Lower leg skin (tissue), 4 donors: ENCODE data around the gene DDX24. TPM values are rescaled to one million over a fixed set of nuclear protein-coding genes. Genes with fewer than 3 reads are reported as not detected.

ENCODE experiments used
- DNase-seq, 2 donors: peaks; one replicate each; pipeline ENCODE4 v3.0.0-alpha.2; 2019; ENCODE audit warnings: low spot score in 2 of 2
- H3K4me3 ChIP-seq: fragments of 200-600 bp; sonication (generic); 2 replicates; pipeline ENCODE4 v1.5.1; 2017; ENCODE audit warnings: mild to moderate bottlenecking, low read depth; ENCODE audit not compliant: poor library complexity, severe bottlenecking
- POLR2A ChIP-seq, 2 donors: fragments of 450-650 bp; IDR thresholded peaks; one replicate each; pipeline ENCODE4 v1.6.1; 2016 to 2017; ENCODE audit warnings: antibody characterized with exemption in 2 of 2, mild to moderate bottlenecking in 1 of 2, moderate library complexity in 1 of 2
- WGBS, 2 donors: methylation state at CpG; one replicate each; pipeline ENCODE4 v1.1.5; 2018; 5-methylcytosine and 5-hydroxymethylcytosine counted together
- intact Hi-C: fragments of 100-400 bp; cut with DNase I; formaldehyde crosslinking; loops from one replicate; pipeline ENCODE4 v1.15.0; 2023; ENCODE audit warnings: low total_unique reads
- total RNA-seq, 4 donors: library from RNA; depleted of rRNA; stranded (reverse); fragments of >200 nt; gene quantifications; one replicate each; pipeline ENCODE4 v1.1.0, GENCODE V29; 2016
- TF ChIP-seq, protein P1 (sequence below), 3 donors: fragments of 450-650 bp; IDR thresholded peaks; one replicate each; pipeline ENCODE4 v1.5.1; 2016; ENCODE audit warnings: antibody characterized with exemption in 3 of 3, mild to moderate bottlenecking in 3 of 3, moderate library complexity in 2 of 3

Gene DDX24
- total RNA-seq, 4 donors from 2014 or later: 91.7 to 132 (median 102) TPM

DNA sequence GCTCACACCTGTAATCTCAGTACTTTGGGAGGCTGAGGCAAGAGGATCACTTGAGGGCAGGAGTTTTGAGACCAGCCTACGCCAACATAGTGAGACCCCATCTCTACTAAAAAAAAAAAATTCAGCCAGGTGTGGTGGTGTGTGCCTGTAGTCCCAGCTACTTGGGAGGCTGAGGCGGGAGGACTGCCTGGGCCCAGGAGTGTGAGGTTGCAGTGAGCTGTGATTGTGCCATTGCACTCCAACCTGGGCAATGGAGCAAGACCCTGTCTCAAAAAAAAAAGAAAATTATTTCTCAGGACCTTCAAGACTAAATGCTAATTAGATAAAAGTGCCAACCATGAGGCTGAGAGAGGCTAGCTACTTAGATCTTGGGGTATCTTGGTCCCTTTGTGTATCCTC lies 31.4 kb downstream of the DDX24 start:
- WGBS, 2 donors: 95 to 96% methylated on average over 2 of the region's 2 CpGs
- DNase-seq: no peak
- intact Hi-C loops: no loop called here
- TF ChIP-seq, protein P1, sequence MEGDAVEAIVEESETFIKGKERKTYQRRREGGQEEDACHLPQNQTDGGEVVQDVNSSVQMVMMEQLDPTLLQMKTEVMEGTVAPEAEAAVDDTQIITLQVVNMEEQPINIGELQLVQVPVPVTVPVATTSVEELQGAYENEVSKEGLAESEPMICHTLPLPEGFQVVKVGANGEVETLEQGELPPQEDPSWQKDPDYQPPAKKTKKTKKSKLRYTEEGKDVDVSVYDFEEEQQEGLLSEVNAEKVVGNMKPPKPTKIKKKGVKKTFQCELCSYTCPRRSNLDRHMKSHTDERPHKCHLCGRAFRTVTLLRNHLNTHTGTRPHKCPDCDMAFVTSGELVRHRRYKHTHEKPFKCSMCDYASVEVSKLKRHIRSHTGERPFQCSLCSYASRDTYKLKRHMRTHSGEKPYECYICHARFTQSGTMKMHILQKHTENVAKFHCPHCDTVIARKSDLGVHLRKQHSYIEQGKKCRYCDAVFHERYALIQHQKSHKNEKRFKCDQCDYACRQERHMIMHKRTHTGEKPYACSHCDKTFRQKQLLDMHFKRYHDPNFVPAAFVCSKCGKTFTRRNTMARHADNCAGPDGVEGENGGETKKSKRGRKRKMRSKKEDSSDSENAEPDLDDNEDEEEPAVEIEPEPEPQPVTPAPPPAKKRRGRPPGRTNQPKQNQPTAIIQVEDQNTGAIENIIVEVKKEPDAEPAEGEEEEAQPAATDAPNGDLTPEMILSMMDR (IDR thresholded peaks at IDR 0.05): no peak
- no peak for TF ChIP-seq POLR2A (IDR thresholded peaks at IDR 0.05)
- H3K4me3 ChIP-seq: no peak overlapping the region

DNA sequence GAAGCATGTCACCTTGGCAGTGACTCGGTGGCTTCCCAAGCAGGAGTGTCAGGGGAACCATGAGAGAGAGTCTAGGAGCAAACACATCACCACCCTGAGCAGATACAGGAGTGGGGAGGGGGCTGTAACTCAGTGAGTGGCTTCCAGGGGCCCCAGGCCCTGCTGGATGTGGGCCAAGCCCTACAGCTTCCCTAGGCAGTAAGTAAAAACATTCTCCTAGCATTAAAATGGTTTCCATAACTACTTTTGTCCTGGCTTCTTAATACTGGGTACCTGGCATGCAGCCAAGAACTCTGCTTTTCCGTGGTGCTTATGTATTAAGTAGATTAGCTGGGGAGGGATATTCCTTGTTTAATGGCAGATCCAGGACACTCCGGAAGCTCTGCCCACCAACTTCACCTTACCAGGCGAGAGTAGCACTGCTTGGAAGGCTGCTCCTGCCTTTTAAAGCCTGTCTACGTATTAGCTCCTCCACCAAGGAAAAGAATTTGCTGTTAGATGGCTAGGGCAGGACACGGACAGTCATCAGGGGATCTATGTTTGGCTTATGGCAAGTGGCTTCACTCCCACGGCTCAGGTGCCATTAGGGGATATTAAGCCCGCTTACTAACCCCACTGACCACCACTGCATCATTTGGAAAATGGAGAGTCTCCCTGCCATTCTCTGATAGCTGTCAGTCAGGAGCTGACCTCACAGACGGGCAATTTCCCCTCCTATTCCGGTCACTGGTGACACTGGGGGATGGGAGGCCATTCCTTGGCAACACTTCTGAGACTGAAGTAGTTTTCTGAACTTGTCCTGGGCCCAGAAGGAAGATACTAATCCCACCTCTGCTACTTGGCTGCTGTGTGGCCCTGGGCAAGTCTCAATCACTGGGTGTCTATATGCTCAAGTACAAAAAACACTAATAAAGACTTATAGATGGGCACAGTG lies 32.0 kb downstream of the DDX24 start:
- no peak for DNase-seq
- TF ChIP-seq POLR2A (IDR thresholded peaks at IDR 0.05): no peak
- TF ChIP-seq, protein P1 (IDR thresholded peaks at IDR 0.05): no peak
- intact Hi-C loops: no loop called here
- H3K4me3 ChIP-seq: no peak overlapping the region
- WGBS, 2 donors: 79 to 87% methylated on average over 10 of the region's 10 CpGs

DNA sequence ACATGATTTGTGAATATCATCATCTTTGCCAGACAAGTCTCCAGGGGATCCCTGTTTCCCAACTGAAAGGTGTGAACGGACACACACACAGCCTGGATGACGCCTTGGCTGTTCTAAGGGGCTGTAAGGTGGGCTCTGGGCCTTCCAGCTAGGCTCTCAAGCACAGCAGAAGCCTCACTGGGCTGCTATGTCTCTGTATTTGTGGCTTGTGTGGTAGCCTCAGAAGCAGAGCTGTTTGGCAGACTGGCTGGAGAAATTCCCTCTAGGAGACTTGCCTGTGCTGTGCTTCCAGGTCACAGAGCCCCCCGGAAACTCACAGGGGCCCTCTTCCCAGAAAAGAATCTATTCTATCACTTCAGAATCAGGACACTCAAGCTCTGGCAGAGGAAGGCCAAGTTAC lies 33.4 kb downstream of the DDX24 start:
- intact Hi-C loops: no loop called here
- 95 to 98% methylated on average over 3 of the region's 3 CpGs for WGBS, 2 donors
- no peak for DNase-seq
- H3K4me3 ChIP-seq: no peak overlapping the region
- TF ChIP-seq, protein P1 (IDR thresholded peaks at IDR 0.05): no peak
- no peak for TF ChIP-seq POLR2A (IDR thresholded peaks at IDR 0.05)

DNA sequence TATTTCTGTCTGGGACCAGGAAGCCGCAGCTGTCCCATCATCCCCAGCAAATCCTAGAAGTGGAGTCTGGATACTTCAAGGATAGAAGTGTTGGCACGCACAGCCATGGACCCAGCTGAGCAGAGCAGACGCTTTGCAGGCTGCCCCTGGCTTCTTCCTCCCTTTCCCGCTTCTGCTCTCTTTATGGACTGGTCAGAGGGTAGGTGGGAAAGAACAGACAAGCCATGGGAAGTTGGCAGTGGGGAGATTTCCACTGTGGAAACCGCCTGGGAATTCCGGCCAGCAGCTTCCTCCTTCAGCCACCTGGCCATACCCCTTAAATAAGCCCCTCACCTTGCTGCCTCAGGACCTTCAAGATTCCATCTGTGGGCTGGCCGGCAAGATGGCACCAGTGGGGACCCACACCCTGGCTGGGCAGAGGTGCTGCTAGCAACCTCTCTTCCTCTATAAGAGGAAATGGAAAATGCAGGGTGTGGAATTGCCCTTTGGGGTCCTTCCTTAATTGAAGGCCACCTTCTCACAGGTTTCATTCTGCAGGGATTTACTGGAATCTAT lies 34.2 kb downstream of the DDX24 start:
- no peak for DNase-seq
- intact Hi-C loops: no loop called here
- WGBS, 2 donors: 78 to 92% methylated on average over 7 of the region's 7 CpGs
- TF ChIP-seq, protein P1 (IDR thresholded peaks at IDR 0.05): no peak
- TF ChIP-seq POLR2A (IDR thresholded peaks at IDR 0.05): no peak
- no peak overlapping the region for H3K4me3 ChIP-seq

DNA sequence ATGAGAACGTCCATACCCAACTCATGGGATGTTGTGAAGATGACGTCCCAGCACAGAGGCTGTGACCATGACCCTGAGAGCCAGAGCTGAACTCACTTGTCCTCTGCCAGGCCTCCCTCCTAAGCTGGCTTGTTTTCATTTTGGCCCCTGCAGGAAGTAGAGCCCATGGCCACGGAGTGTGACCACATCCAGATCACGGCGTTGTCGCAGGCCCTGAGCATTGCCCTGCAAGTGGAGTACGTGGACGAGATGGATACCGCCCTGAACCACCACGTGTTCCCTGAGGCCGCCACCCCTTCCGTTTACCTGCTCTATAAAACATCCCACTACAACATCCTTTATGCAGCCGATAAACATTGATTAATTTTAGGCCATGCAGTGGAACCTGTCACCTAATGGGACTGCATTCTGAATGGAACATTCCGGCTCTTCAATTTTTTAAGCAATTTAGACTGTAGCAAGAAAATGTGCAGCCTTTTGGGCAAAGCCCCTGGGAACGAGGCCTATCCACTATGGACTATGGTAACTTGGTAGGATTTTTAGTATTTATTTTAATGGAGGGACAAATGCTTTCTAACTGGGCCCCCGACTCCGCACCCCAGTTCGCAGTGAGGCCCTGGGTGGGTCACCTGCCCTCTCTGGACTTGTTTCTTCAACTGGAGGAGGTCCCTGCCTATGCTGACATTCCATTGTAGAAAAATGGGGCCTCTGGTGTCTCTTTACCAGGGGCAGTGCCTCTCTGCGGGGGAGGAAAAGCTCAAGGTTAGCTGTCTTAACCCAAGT lies 35.2 kb downstream of the DDX24 start:
- WGBS, 2 donors: 89 to 90% methylated on average over 19 of the region's 19 CpGs
- intact Hi-C loops: no loop called here
- DNase-seq: peak in 1 of 2 donors; percentile 80
- no peak for TF ChIP-seq POLR2A (IDR thresholded peaks at IDR 0.05)
- TF ChIP-seq, protein P1 (IDR thresholded peaks at IDR 0.05): no peak
- no peak overlapping the region for H3K4me3 ChIP-seq
